Heart right ventricle (tissue), 16 donors: ENCODE data around the gene FBXO15. TPM values are rescaled to one million over a fixed set of nuclear protein-coding genes. Genes with fewer than 3 reads are reported as not detected.

Experiments used
- ATAC-seq, 8 donors: fragments of 200-7000 bp; cut with Tn5 transposase; one replicate each; pipeline ENCODE4 v1.9.1; 2020; ENCODE audit warnings: mild to moderate bottlenecking in 8 of 8, moderate library complexity in 8 of 8, moderate number of reproducible peaks in 1 of 8
- DNase-seq, 2 donors: peaks; one replicate each; pipeline ENCODE4 v3.0.0-alpha.2; 2020
- H3K27ac ChIP-seq, 10 donors: fragments of 200-600 bp; sonication (generic) in 2 of 10; one replicate each; pipeline versions ENCODE4 v1.5.0 to v1.8.0; 2020 to 2022; ENCODE audit warnings: mild to moderate bottlenecking in 3 of 10
- H3K27me3 ChIP-seq, 7 donors: fragments of 200-600 bp; one replicate each; pipeline ENCODE4 v1.8.0; 2021 to 2022; ENCODE audit warnings: mild to moderate bottlenecking in 2 of 7
- H3K36me3 ChIP-seq, 9 donors: fragments of 200-600 bp; sonication (generic) in 1 of 9; one replicate each; pipeline versions ENCODE4 v1.5.0 to v1.8.0; 2020 to 2022; ENCODE audit warnings: mild to moderate bottlenecking in 2 of 9
- H3K4me1 ChIP-seq, 9 donors: fragments of 200-600 bp; sonication (generic) in 1 of 9; one replicate each; pipeline versions ENCODE4 v1.5.0 to v1.8.0; 2020 to 2022; ENCODE audit warnings: mild to moderate bottlenecking in 4 of 9
- H3K4me3 ChIP-seq, 10 donors: fragments of 200-600 bp; sonication (generic) in 2 of 10; one replicate each; pipeline versions ENCODE4 v1.5.0 to v1.8.0; 2020 to 2022; ENCODE audit warnings: mild to moderate bottlenecking in 7 of 10, moderate library complexity in 2 of 10
- H3K9me3 ChIP-seq, 11 donors: fragments of 200-600 bp in 10 of 11; sonication (generic) in 2 of 11; one replicate each; pipeline versions ENCODE4 v1.5.0 to v1.8.0; 2013 to 2022; ENCODE audit warnings: mild to moderate bottlenecking in 2 of 11, control low read depth in 1 of 11, moderate library complexity in 1 of 11
- CTCF ChIP-seq, 9 donors: fragments of 200-600 bp; sonication (generic) in 2 of 9; IDR thresholded peaks; one replicate each; pipeline versions ENCODE4 v1.5.0 to v1.8.0; 2021 to 2022; ENCODE audit warnings: antibody characterized with exemption in 9 of 9, mild to moderate bottlenecking in 5 of 9, moderate library complexity in 1 of 9
- WGBS, 2 donors: extraction: QIAGEN DNeasy Blood & Tissue Kit; methylation state at CpG; one replicate each; pipeline ENCODE4 v1.1.7; 2013; ENCODE audit warnings: inconsistent platforms in 1 of 2; 5-methylcytosine and 5-hydroxymethylcytosine counted together
- intact Hi-C, 10 donors: fragments of 100-400 bp; cut with DNase I; formaldehyde crosslinking; loops; one replicate each; pipeline versions ENCODE4 v1.11.1 to v1.14.2; 2022
- polyA plus RNA-seq, 2 donors: library from polyadenylated mRNA; stranded (reverse); fragments of 200-250 nt; gene quantifications; one replicate each; pipeline ENCODE4 v1.2.3, GENCODE V29; 2013
- total RNA-seq, 10 donors: library from RNA; stranded (reverse); fragmentation: NEBNext Ultra II Directional in 3 of 10; extraction: Animal tissue kit (Norgen Biotek cat#: 25700) in 3 of 10; gene quantifications; one replicate each; pipeline versions ENCODE4 v1.2.1 to v1.2.4, GENCODE V29; 2021 to 2023
- donor health status: Arrhythmogenic right ventricular cardiomyopathy.
- donor health status: ischemic (EF 13 %, LVEDD 7.1; RV severe dilation, severe dysfunction).
- donor health status: healthy with polysubstance abuse.
- donor health status: DM: no; HTN: yes; CAD: no.
- donor health status: DM: no; HTN: no; CAD: no.
- donor health status: ischemic (EF 25% LVEDD 6.9; RV normal size, moderate dysfunction).
- donor health status: ischemic (EF 25% LVEDD 5.7; RV mildly dilated, moderate dysfunction).
- donor health status: healthy.
- donor health status: DM: yes; HTN: yes; CAD: no.
- donor health status: Ischemic cardiomyopathy.
- donor health status: ischemic (EF 35%, LVEDD 5.7; RV mildly dilated, moderate dysfunction).
- donor health status: nonischemic (EF 11% LVEDD 7.7; RV severe dilation, severe dysfunction).
- donor health status: DM: yes; HTN: yes; CAD: no.
- donor health status: PGD.
- donor health status: ischemic (EF 29% LVEDD 5.4; RV normal size, mild dysfunction).
- donor health status: nonischemic (EF 23%, LVEDD 6.1; RV moderate dilation, normal function).

The FBXO15 gene
- total and polyA plus RNA-seq, 12 donors: 0.14 to 1.3 (median 0.38) TPM; not detected in 3

DNA sequence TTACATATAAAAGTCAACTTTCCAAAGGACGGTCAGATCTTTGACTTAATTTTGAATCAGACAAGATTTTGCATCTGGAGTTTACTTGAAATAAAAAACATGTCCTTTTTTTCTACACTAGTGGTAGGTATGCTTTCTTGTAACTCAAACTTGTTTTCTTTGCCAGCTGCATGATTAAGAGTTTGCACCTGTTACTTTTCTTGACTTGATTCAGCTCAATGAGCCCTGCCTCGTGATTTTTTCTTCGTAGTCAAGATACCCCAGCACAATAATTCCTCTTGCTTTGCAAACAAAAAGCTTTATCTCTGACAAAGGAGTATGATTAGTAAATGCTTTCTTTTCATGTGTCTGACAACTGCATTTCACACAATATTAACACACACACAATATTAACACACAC lies 82.3 kb downstream of the FBXO15 start:
- no peak for TF ChIP-seq CTCF (IDR thresholded peaks at IDR 0.05)
- no peaks in the 10 kb centered on the region for H3K9me3 ChIP-seq
- no peak overlapping the region for H3K4me3 ChIP-seq
- WGBS, 2 donors: 78 to 80% methylated on average over 3 of the region's 3 CpGs
- peaks cover 0 to 4% (median 0%) of the 10 kb centered on the region in 9 donors for H3K4me1 ChIP-seq
- ATAC-seq: no peak
- H3K27ac ChIP-seq: no peak overlapping the region
- H3K36me3 ChIP-seq: no peaks in the 10 kb centered on the region
- DNase-seq: no peak
- intact Hi-C loops: no loop called here
- H3K27me3 ChIP-seq: peaks cover 0 to 9% (median 0%) of the 10 kb centered on the region in 7 donors

DNA sequence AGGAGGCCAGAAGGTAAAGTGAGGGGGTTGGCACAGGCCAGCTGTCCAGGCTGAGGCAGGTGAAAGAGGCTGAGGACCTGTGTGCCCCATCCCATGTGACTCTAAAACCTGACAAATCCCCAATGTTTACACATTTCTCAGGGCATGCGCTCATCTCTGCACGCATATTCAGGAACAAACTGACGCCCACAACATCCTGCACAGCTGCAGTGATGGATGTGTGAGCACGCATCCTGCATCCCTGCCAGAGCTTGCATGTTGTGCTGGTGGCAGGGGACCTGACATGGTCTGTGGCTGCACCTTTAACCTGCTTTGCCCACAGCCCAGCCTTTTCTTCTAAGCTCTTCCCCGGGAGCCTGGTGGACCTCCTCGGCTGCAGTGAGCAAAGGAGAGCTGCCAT lies 83.1 kb downstream of the FBXO15 start:
- Histone ChIP-seq H3K4me1 (peaks cover 0 to 4% (median 0%) of the 10 kb centered on the region in 9 donors), H3K36me3 (no peaks in the 10 kb centered on the region), H3K27me3 (peaks cover 0 to 9% (median 0%) of the 10 kb centered on the region in 7 donors), H3K27ac (no peak overlapping the region), H3K9me3 (no peaks in the 10 kb centered on the region), H3K4me3 (no peak overlapping the region)
- WGBS, 2 donors: 63 to 75% methylated on average over 6 of the region's 6 CpGs
- no peak for TF ChIP-seq CTCF (IDR thresholded peaks at IDR 0.05)
- intact Hi-C loops: no loop called here
- ATAC-seq: no peak
- no peak for DNase-seq

- Histone ChIP-seq H3K4me3 (no peak overlapping the region), H3K36me3 (no peaks in the 10 kb centered on the region), H3K27ac (no peak overlapping the region), H3K9me3 (no peaks in the 10 kb centered on the region), H3K27me3 (peaks cover 0 to 9% (median 0%) of the 10 kb centered on the region in 7 donors), H3K4me1 (no peaks in the 10 kb centered on the region)
- ATAC-seq (no peak), DNase-seq (no peak)
- no peak for TF ChIP-seq CTCF (IDR thresholded peaks at IDR 0.05)
- intact Hi-C loops: no loop called here
- 84 to 85% methylated on average over 5 of the region's 5 CpGs for WGBS, 2 donors
Observed at GRCh38 chr18:74063557-74063956, 84.1 kb downstream of the FBXO15 start.

GRCh38 chr18:74063023-74063422 lies 84.6 kb downstream of the FBXO15 start:
- no peak for DNase-seq
- 81 to 90% methylated on average over 3 of the region's 3 CpGs for WGBS, 2 donors
- Histone ChIP-seq H3K36me3 (no peaks in the 10 kb centered on the region), H3K27ac (no peak overlapping the region), H3K9me3 (peaks cover 0 to 1% (median 0%) of the 10 kb centered on the region in 11 donors), H3K27me3 (peaks cover 0 to 9% (median 0%) of the 10 kb centered on the region in 7 donors), H3K4me1 (no peaks in the 10 kb centered on the region), H3K4me3 (no peak overlapping the region)
- intact Hi-C loops: no loop called here
- no peak for TF ChIP-seq CTCF (IDR thresholded peaks at IDR 0.05)
- ATAC-seq: no peak
